Common myeloid progenitor, CD34-positive (primary cell): ENCODE data around the gene SFRP2.

Source experiments
- CTCF ChIA-PET: fragments of 350-600 bp; sonication (Branson Sonifier 250); formaldehyde crosslinking; loops from one replicate; lab custom pipeline; 2021; ENCODE audit warnings: antibody characterized with exemption; lab: Charles Lee
- POLR2A ChIA-PET: fragments of 350-600 bp; sonication (Branson Sonifier 250); formaldehyde crosslinking; loops from one replicate; lab custom pipeline; 2021; ENCODE audit warnings: antibody characterized with exemption; lab: Charles Lee
- DNase-seq, 3 donors: peaks; one replicate each; pipeline versions ENCODE4 v3.0.0 to v3.0.0-alpha.2; 2013
- H3K27ac ChIP-seq, 2 experiments: 1 replicate in 1 of 2; 2 replicates in 1 of 2; pipeline ENCODE4 v1.7.0; 2013; ENCODE audit warnings: inconsistent platforms in 2 of 2, low read length in 2 of 2, mild to moderate bottlenecking in 2 of 2, low read depth in 1 of 2, moderate library complexity in 1 of 2; ENCODE audit not compliant: severe bottlenecking in 2 of 2, insufficient read depth in 1 of 2, poor library complexity in 1 of 2
- H3K27me3 ChIP-seq, 5 experiments: replicated peaks in 2 of 5; 1 replicate in 3 of 5; 2 replicates in 2 of 5; pipeline versions ENCODE4 v1.6.1 to v1.7.0; 2013; ENCODE audit warnings: low read length in 4 of 5, mild to moderate bottlenecking in 2 of 5, moderate library complexity in 2 of 5, inconsistent platforms in 1 of 5; ENCODE audit not compliant: insufficient read depth in 5 of 5, control insufficient read depth in 4 of 5
- H3K36me3 ChIP-seq, 4 experiments: 1 replicate in 2 of 4; 2 replicates in 2 of 4; pipeline versions ENCODE4 v1.6.1 to v1.7.0; 2013; ENCODE audit warnings: low read length in 3 of 4, control low read depth in 1 of 4, mild to moderate bottlenecking in 1 of 4; ENCODE audit not compliant: control insufficient read depth in 4 of 4, insufficient read depth in 4 of 4
- H3K4me1 ChIP-seq, 4 experiments: 1 replicate in 3 of 4; 2 replicates in 1 of 4; pipeline versions ENCODE4 v1.6.1 to v1.7.1; 2013; ENCODE audit warnings: low read length in 3 of 4, mild to moderate bottlenecking in 3 of 4, control low read depth in 1 of 4, inconsistent platforms in 1 of 4, moderate library complexity in 1 of 4; ENCODE audit not compliant: control insufficient read depth in 4 of 4, insufficient read depth in 4 of 4; ENCODE audit errors: control extremely low read depth in 1 of 4
- H3K4me3 ChIP-seq, 7 experiments: 1 replicate in 4 of 7; 2 replicates in 3 of 7; pipeline versions ENCODE4 v1.5.1 to v1.7.0; 2013; ENCODE audit warnings: mild to moderate bottlenecking in 7 of 7, low read length in 6 of 7, moderate library complexity in 6 of 7, inconsistent platforms in 2 of 7, low read depth in 2 of 7, control low read depth in 1 of 7; ENCODE audit not compliant: insufficient read depth in 4 of 7, control insufficient read depth in 1 of 7; ENCODE audit errors: extremely low read depth in 1 of 7
- H3K9me3 ChIP-seq, 5 experiments: 1 replicate in 4 of 5; 2 replicates in 1 of 5; pipeline versions ENCODE4 v1.6.1 to v1.7.1; 2013; ENCODE audit warnings: low read length in 4 of 5, mild to moderate bottlenecking in 2 of 5, inconsistent platforms in 1 of 5, low read depth in 1 of 5, moderate library complexity in 1 of 5; ENCODE audit not compliant: control insufficient read depth in 4 of 5, insufficient read depth in 2 of 5; ENCODE audit errors: control extremely low read depth in 1 of 5
- WGBS: methylation state at CpG from one replicate; pipeline ENCODE4 v1.1.5; 2013; ENCODE audit not compliant: insufficient coverage; 5-methylcytosine and 5-hydroxymethylcytosine counted together

Gene SFRP2

DNA sequence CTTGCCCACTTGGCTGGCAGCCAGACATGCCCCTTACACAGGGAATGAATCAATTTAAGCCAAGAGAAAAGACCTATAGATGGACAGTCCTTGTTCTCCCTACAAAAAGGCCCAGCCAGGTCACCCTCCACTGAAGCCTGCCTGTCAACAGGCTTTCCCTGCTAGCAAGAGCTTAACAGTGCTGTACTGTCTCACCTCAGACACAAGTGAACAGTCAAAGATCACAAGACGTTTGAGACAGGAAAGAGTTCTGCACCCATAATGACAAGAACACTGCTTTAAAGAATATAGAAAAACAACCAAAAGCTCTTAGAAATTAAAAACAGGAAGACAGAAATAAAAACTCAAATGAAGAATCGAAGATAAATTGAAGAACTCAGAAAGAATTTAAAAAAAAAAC lies 33.7 kb downstream of the SFRP2 start:
- Histone ChIP-seq H3K4me3 (no peak overlapping the region), H3K4me1 (peaks cover 0 to 8% (median 5%) of the 10 kb centered on the region in 4 experiments), H3K27ac (no peak overlapping the region), H3K36me3 (no peaks in the 10 kb centered on the region), H3K27me3 (peaks cover 4 to 34% (median 12%) of the 10 kb centered on the region in 5 experiments), H3K9me3 (peaks cover 0 to 3% (median 0%) of the 10 kb centered on the region in 5 experiments)
- DNase-seq: no peak
- POLR2A ChIA-PET: no interaction called here
- CTCF ChIA-PET: interaction anchor here (1.2 kb wide), 1 partner anchor 121 kb away, joined by 3 read pairs; no protein-coding TSS in a partner anchor
- WGBS: no CpG with 5 or more reads among the region's 2 CpGs

DNA sequence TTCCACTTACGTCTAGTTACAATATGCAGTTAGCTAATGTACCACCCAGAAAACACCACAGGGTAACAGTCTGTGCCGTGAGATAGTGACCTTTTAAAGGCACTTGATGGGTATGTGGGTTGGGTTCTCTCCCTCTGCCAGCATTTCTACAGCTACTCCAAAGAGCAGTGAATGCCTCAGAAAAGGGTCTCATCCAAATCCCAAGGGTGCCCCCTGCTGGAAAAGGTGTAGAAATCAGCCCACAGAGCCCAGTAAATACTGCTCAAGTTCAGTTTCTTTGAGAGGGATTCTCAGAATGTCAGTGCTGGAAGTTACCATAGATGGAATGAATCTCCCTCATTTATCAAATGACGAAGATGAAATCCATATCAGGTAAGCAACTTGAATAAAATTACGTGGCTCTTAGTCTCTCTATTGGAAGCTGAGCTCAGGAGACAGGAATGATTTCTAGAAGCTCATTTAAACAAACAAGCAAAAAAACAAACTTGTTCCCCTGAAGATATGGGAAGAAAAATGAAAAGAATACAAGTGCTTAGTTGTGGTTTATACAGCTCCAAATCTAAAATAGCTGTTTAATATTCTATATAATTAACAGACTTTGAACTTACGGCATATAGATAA lies 38.6 kb downstream of the SFRP2 start:
- WGBS: 0% methylated on average over 1 of the region's 5 CpGs
- no peak overlapping the region for H3K4me3 ChIP-seq
- H3K9me3 ChIP-seq: peaks cover 0 to 3% (median 0%) of the 10 kb centered on the region in 5 experiments
- H3K4me1 ChIP-seq: peaks cover 0 to 6% (median 2%) of the 10 kb centered on the region in 4 experiments
- H3K36me3 ChIP-seq: no peaks in the 10 kb centered on the region
- H3K27ac ChIP-seq: no peak overlapping the region
- peak; percentile 65 to 83 (median 80) for DNase-seq
- ChIA-PET CTCF (interaction anchor here (0.7 to 4.9 kb wide), 15 partner anchors 9 to 408 kb away, joined by 3 to 56 read pairs (median 4); no protein-coding TSS in a partner anchor), POLR2A (no interaction called here)
- peaks cover 0 to 3% (median 0%) of the 10 kb centered on the region in 5 experiments for H3K27me3 ChIP-seq

DNA sequence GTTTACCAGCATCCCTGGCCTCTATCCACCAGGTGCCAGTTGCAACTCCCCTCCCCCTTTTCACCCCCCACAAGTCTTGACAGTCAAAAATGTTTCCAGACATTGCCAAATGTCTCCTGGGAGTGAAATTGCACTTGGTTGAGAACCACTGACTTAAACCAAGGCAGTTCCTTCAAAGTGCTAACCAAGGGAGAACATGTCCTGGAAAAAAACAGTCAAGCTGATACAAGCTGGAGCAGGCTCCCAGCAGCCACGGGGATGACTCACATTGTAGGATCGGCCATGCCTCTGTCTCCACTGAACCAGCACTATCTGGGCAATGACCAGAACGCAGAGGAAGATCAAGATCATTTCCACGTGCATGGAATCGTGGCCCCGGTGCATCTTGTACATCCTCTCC lies 40.5 kb downstream of the SFRP2 start:
- no peak overlapping the region for H3K4me3 ChIP-seq
- ChIA-PET POLR2A (no interaction called here), CTCF (interaction anchor here (1.2 to 4.9 kb wide), 4 partner anchors 14 to 114 kb away, joined by 3 to 56 read pairs (median 4); no protein-coding TSS in a partner anchor)
- peaks cover 0 to 3% (median 0%) of the 10 kb centered on the region in 5 experiments for H3K27me3 ChIP-seq
- WGBS: 95% methylated on average over 6 of the region's 6 CpGs
- no peak for DNase-seq
- no peak overlapping the region for H3K27ac ChIP-seq
- no peaks in the 10 kb centered on the region for H3K36me3 ChIP-seq
- H3K4me1 ChIP-seq: peaks cover 0 to 4% (median 2%) of the 10 kb centered on the region in 4 experiments
- no peaks in the 10 kb centered on the region for H3K9me3 ChIP-seq

DNA sequence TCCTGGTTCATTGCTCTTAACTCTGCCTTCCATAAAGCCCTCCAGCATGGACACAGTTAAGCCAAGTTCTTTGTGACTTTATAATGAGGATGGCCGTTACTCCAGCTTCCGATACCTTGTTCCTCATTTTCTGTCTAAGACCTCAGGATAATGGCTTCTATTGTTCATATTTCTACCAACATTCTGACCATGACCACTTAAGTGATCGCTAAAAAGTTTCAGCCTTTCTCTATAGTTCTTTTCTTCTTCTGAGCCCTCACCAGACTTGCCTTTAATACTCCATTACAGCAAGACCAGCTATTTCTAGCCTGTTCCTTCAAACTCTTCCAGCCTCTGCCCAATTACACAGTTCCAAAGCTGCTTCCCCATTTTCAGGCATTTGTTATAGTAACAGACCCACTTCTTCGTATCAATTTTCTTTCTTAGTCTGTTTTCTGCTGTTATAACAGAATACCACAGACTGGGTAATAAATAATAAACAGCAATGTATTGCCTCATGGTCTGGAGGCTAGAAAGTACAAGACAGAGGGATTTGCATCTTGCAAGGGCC lies 41.4 kb downstream of the SFRP2 start:
- WGBS: 58% methylated on average over 2 of the region's 4 CpGs
- no peak overlapping the region for H3K27ac ChIP-seq
- POLR2A ChIA-PET: no interaction called here

DNA sequence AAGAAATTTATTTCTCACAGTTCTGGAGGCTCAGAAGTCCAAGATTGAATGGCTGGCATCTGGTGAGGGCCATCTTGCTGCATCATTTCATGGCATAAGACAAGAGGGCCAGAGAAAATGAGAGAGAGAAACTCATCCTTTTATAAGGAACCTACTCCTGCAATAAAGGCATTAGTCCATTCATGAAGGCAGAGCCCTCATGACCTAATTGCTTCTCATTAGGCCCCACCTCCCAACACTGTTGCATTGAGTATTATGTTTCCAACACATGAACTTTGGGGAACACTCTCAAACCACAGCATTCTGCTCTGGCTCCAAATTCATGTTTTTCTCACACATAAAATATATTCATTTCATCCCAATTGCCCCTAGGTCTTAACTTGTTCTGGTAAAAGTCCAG lies 43.2 kb downstream of the SFRP2 start:
- Histone ChIP-seq H3K27ac (no peak overlapping the region), H3K4me1 (peaks cover 0 to 4% (median 2%) of the 10 kb centered on the region in 4 experiments), H3K36me3 (no peaks in the 10 kb centered on the region), H3K4me3 (no peak overlapping the region), H3K9me3 (peaks cover 0 to 6% (median 3%) of the 10 kb centered on the region in 5 experiments), H3K27me3 (no peaks in the 10 kb centered on the region)
- ChIA-PET POLR2A (no interaction called here), CTCF (no interaction called here)
- no peak for DNase-seq

More for the DNA sequence above, 41.4 kb downstream of the SFRP2 start:
- Histone ChIP-seq H3K4me3 (no peak overlapping the region), H3K9me3 (no peaks in the 10 kb centered on the region), H3K27me3 (peaks cover 0 to 3% (median 0%) of the 10 kb centered on the region in 5 experiments), H3K4me1 (peaks cover 0 to 4% (median 2%) of the 10 kb centered on the region in 4 experiments), H3K36me3 (no peaks in the 10 kb centered on the region)
- DNase-seq: peak in 1 of 3 donors; percentile 11
- CTCF ChIA-PET: interaction anchor here (0.9 to 4.9 kb wide), 5 partner anchors 9 to 113 kb away, joined by 3 to 56 read pairs (median 3); no protein-coding TSS in a partner anchor

DNA sequence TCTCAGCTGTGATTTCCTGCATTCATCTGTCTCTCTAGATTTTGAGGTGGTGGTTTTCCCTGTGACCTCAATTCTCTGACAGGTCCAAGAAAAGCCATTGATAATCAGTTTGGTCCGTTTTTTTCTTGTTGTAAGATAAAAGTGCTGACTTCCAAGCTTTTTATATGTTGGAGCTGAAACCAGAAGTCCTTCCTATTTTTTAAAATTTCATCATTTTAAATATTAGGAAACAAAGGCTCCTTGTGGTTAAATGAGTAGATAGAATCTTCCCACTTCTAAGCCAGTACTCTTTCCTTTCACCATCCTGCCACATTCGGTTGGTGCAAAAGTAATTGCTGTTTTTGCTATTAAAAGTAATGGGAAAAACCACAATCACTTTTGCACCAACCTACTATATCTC lies 47.3 kb downstream of the SFRP2 start:
- H3K4me3 ChIP-seq: no peak overlapping the region
- POLR2A ChIA-PET: no interaction called here
- peaks cover 0 to 13% (median 3%) of the 10 kb centered on the region in 5 experiments for H3K9me3 ChIP-seq
- no peak for DNase-seq
- CTCF ChIA-PET: interaction anchor here (1.4 kb wide), 1 partner anchor 9 kb away, joined by 6 read pairs; no protein-coding TSS in a partner anchor
- H3K27ac ChIP-seq: no peak overlapping the region
- no peaks in the 10 kb centered on the region for H3K4me1 ChIP-seq
- no CpG with 5 or more reads among the region's 2 CpGs for WGBS
- H3K36me3 ChIP-seq: no peaks in the 10 kb centered on the region
- no peaks in the 10 kb centered on the region for H3K27me3 ChIP-seq

DNA sequence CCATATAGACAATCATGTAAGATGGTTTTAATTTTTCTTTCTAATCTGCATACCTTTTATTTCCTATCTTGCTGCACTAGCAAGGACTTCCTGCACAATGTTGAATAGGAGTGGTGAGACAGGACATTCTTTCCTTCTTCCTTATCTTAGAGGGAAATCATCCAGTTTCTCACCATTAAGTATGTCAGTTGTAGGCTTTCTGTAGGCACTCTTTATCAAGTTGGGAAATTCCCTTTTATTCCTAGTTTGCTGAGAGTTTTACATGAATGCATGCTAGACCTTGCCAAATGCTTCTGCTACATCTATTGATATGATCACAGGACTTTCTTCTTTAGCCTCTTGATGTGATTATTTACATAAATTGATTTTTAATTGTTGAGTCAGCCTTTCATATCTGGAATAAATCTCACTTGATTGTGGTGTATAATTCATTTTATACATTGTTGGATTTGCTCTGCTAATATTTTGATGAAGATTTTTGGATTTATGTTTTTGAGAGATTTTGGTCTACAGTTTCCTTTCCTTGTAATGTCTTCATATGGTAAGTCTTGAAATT lies 52.9 kb downstream of the SFRP2 start:
- H3K9me3 ChIP-seq: peaks cover 0 to 10% (median 3%) of the 10 kb centered on the region in 5 experiments
- ChIA-PET CTCF (no interaction called here), POLR2A (no interaction called here)
- H3K27me3 ChIP-seq: no peaks in the 10 kb centered on the region
- no peak for DNase-seq
- H3K36me3 ChIP-seq: no peaks in the 10 kb centered on the region
- no peaks in the 10 kb centered on the region for H3K4me1 ChIP-seq
- no peak overlapping the region for H3K4me3 ChIP-seq
- H3K27ac ChIP-seq: no peak overlapping the region
